Measurements from ENCODE around the gene SERTM1. TPM values are rescaled to one million over a fixed set of nuclear protein-coding genes. Genes with fewer than 3 reads are reported as not detected.

The SERTM1 gene
- total RNA-seq, 1 donor from 2014 or later, result 0.52 TPM

GRCh38 chr13:36709136-36709890, 35.5 kb downstream of the SERTM1 start:
- Histone ChIP-seq H3K9me3 (ENCODE audit: control insufficient read depth in 3 of 3, low read length in 3 of 3) (no peaks in the 10 kb centered on the region), H3K27me3 (ENCODE audit: control insufficient read depth in 3 of 3, insufficient read depth in 3 of 3, low read length in 3 of 3) (peaks cover 0 to 3% (median 0%) of the 10 kb centered on the region in 3 donors), H3K4me1 (ENCODE audit: control insufficient read depth in 3 of 3, insufficient read depth in 3 of 3, low read length in 3 of 3) (no peaks in the 10 kb centered on the region), H3K4me3 (ENCODE audit: low read length in 3 of 3) (no peak overlapping the region), H3K36me3 (ENCODE audit: control insufficient read depth in 3 of 3, insufficient read depth in 3 of 3, low read length in 3 of 3) (no peaks in the 10 kb centered on the region), H3K9ac (ENCODE audit: low read depth in 1 of 3, low read length in 3 of 3) (no peak overlapping the region), H3K27ac (ENCODE audit: low read depth, low read length) (no peak overlapping the region)

DNA sequence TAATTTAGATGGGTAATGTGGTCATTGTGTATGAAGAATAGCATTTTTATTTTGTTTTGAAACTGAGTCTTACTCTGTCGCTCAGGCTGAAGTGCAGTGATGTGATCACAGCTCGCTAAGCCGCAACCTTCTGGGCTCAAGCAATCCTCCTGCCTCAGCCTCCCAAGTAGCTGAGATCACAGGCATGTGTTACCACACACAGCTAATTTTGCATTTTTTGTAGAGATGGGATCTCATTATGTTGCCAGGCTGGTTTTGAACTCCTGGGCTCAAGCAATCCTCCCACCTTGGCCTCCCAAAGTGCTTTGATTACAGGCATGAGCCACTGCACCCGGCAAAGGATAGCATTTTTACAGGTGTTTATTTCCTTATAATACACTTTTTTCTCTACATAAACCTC, 36.6 kb downstream of the SERTM1 start:
- Histone ChIP-seq H3K27me3 (ENCODE audit: control insufficient read depth in 3 of 3, insufficient read depth in 3 of 3, low read length in 3 of 3) (no peaks in the 10 kb centered on the region), H3K9ac (ENCODE audit: low read depth in 1 of 3, low read length in 3 of 3) (no peak overlapping the region), H3K27ac (ENCODE audit: low read depth, low read length) (no peak overlapping the region), H3K9me3 (ENCODE audit: control insufficient read depth in 3 of 3, low read length in 3 of 3) (no peaks in the 10 kb centered on the region), H3K4me3 (ENCODE audit: low read length in 3 of 3) (no peak overlapping the region), H3K4me1 (ENCODE audit: control insufficient read depth in 3 of 3, insufficient read depth in 3 of 3, low read length in 3 of 3) (no peaks in the 10 kb centered on the region), H3K36me3 (ENCODE audit: control insufficient read depth in 3 of 3, insufficient read depth in 3 of 3, low read length in 3 of 3) (no peaks in the 10 kb centered on the region)

- Histone ChIP-seq H3K27me3 (ENCODE audit: control insufficient read depth in 3 of 3, insufficient read depth in 3 of 3, low read length in 3 of 3) (no peaks in the 10 kb centered on the region), H3K4me1 (ENCODE audit: control insufficient read depth in 3 of 3, insufficient read depth in 3 of 3, low read length in 3 of 3) (no peaks in the 10 kb centered on the region), H3K27ac (ENCODE audit: low read depth, low read length) (no peak overlapping the region), H3K4me3 (ENCODE audit: low read length in 3 of 3) (no peak overlapping the region), H3K36me3 (ENCODE audit: control insufficient read depth in 3 of 3, insufficient read depth in 3 of 3, low read length in 3 of 3) (no peaks in the 10 kb centered on the region), H3K9me3 (ENCODE audit: control insufficient read depth in 3 of 3, low read length in 3 of 3) (no peaks in the 10 kb centered on the region), H3K9ac (ENCODE audit: low read depth in 1 of 3, low read length in 3 of 3) (no peak overlapping the region)
Measured at GRCh38 chr13:36712290-36712689, 38.5 kb downstream of the SERTM1 start.

GRCh38 chr13:36712770-36713169, 39.0 kb downstream of the SERTM1 start:
- H3K27ac ChIP-seq (ENCODE audit: low read depth, low read length), result no peak overlapping the region
- no peak overlapping the region for H3K4me3 ChIP-seq (ENCODE audit: low read length in 3 of 3)
- no peaks in the 10 kb centered on the region for H3K36me3 ChIP-seq (ENCODE audit: control insufficient read depth in 3 of 3, insufficient read depth in 3 of 3, low read length in 3 of 3)
- H3K27me3 ChIP-seq (ENCODE audit: control insufficient read depth in 3 of 3, insufficient read depth in 3 of 3, low read length in 3 of 3), result no peaks in the 10 kb centered on the region
- H3K9me3 ChIP-seq (ENCODE audit: control insufficient read depth in 3 of 3, low read length in 3 of 3), result no peaks in the 10 kb centered on the region
- H3K9ac ChIP-seq (ENCODE audit: low read depth in 1 of 3, low read length in 3 of 3), result no peak overlapping the region
- H3K4me1 ChIP-seq (ENCODE audit: control insufficient read depth in 3 of 3, insufficient read depth in 3 of 3, low read length in 3 of 3), result no peaks in the 10 kb centered on the region

DNA sequence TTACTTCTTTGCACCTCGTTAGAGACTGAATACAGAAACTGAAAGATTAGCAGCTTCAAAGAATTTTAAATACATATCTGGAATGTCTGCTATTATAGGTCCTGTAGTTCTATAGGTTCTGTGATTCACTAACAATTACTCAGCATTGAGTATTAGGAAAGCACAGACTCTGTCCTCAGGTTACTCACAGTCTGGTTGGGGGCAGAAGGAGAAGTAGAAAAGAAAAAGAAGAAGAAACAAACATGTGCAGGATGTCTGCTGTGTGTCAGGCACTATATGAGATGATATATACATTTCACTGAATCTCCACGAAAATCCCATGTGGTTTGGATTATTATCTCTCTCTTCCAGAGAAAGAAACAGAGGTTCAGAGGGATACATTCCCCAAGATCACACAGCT, 40.1 kb downstream of the SERTM1 start:
- Histone ChIP-seq H3K4me1 (ENCODE audit: control insufficient read depth in 3 of 3, insufficient read depth in 3 of 3, low read length in 3 of 3) (no peaks in the 10 kb centered on the region), H3K4me3 (ENCODE audit: low read length in 3 of 3) (no peak overlapping the region), H3K27ac (ENCODE audit: low read depth, low read length) (no peak overlapping the region), H3K36me3 (ENCODE audit: control insufficient read depth in 3 of 3, insufficient read depth in 3 of 3, low read length in 3 of 3) (no peaks in the 10 kb centered on the region), H3K9ac (ENCODE audit: low read depth in 1 of 3, low read length in 3 of 3) (no peak overlapping the region), H3K27me3 (ENCODE audit: control insufficient read depth in 3 of 3, insufficient read depth in 3 of 3, low read length in 3 of 3) (no peaks in the 10 kb centered on the region), H3K9me3 (ENCODE audit: control insufficient read depth in 3 of 3, low read length in 3 of 3) (no peaks in the 10 kb centered on the region)

GRCh38 chr13:36715841-36716240, 42.0 kb downstream of the SERTM1 start:
- no peaks in the 10 kb centered on the region for H3K4me1 ChIP-seq (ENCODE audit: control insufficient read depth in 3 of 3, insufficient read depth in 3 of 3, low read length in 3 of 3)
- H3K27me3 ChIP-seq (ENCODE audit: control insufficient read depth in 3 of 3, insufficient read depth in 3 of 3, low read length in 3 of 3), result peaks cover 0 to 6% (median 0%) of the 10 kb centered on the region in 3 donors
- no peaks in the 10 kb centered on the region for H3K9me3 ChIP-seq (ENCODE audit: control insufficient read depth in 3 of 3, low read length in 3 of 3)
- H3K9ac ChIP-seq (ENCODE audit: low read depth in 1 of 3, low read length in 3 of 3), result no peak overlapping the region
- no peak overlapping the region for H3K27ac ChIP-seq (ENCODE audit: low read depth, low read length)
- H3K4me3 ChIP-seq (ENCODE audit: low read length in 3 of 3), result no peak overlapping the region
- H3K36me3 ChIP-seq (ENCODE audit: control insufficient read depth in 3 of 3, insufficient read depth in 3 of 3, low read length in 3 of 3), result no peaks in the 10 kb centered on the region

DNA sequence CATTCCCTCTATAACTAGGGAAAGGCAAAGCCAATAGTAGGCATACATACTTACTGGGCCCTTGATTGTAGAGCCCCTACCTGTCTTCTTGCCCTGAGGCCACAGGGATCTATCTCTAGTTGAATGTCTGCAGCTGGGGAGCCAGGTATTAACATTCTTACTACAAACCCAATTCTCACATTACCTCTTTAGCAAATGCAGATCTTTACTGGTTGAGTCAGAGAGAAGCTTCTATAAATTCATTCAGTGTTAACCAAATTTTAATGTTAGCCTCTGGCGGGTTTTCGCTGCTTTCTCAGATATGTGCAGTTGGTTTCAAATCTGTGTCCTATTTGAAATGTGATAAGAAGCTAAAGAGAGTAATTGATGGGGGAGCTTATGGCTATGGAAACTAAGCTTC, 43.2 kb downstream of the SERTM1 start:
- Histone ChIP-seq H3K4me3 (ENCODE audit: low read length in 3 of 3) (no peak overlapping the region), H3K9me3 (ENCODE audit: control insufficient read depth in 3 of 3, low read length in 3 of 3) (no peaks in the 10 kb centered on the region), H3K4me1 (ENCODE audit: control insufficient read depth in 3 of 3, insufficient read depth in 3 of 3, low read length in 3 of 3) (no peaks in the 10 kb centered on the region), H3K27me3 (ENCODE audit: control insufficient read depth in 3 of 3, insufficient read depth in 3 of 3, low read length in 3 of 3) (peaks cover 0 to 6% (median 0%) of the 10 kb centered on the region in 3 donors), H3K36me3 (ENCODE audit: control insufficient read depth in 3 of 3, insufficient read depth in 3 of 3, low read length in 3 of 3) (no peaks in the 10 kb centered on the region), H3K9ac (ENCODE audit: low read depth in 1 of 3, low read length in 3 of 3) (no peak overlapping the region), H3K27ac (ENCODE audit: low read depth, low read length) (no peak overlapping the region)

GRCh38 chr13:36717966-36718545, 44.2 kb downstream of the SERTM1 start:
- Histone ChIP-seq H3K9me3 (ENCODE audit: control insufficient read depth in 3 of 3, low read length in 3 of 3) (no peaks in the 10 kb centered on the region), H3K9ac (ENCODE audit: low read depth in 1 of 3, low read length in 3 of 3) (no peak overlapping the region), H3K4me1 (ENCODE audit: control insufficient read depth in 3 of 3, insufficient read depth in 3 of 3, low read length in 3 of 3) (no peaks in the 10 kb centered on the region), H3K27ac (ENCODE audit: low read depth, low read length) (no peak overlapping the region), H3K27me3 (ENCODE audit: control insufficient read depth in 3 of 3, insufficient read depth in 3 of 3, low read length in 3 of 3) (peaks cover 0 to 6% (median 0%) of the 10 kb centered on the region in 3 donors), H3K36me3 (ENCODE audit: control insufficient read depth in 3 of 3, insufficient read depth in 3 of 3, low read length in 3 of 3) (no peaks in the 10 kb centered on the region), H3K4me3 (ENCODE audit: low read length in 3 of 3) (no peak overlapping the region)

GRCh38 chr13:36718686-36719085, 44.9 kb downstream of the SERTM1 start:
- no peak overlapping the region for H3K27ac ChIP-seq (ENCODE audit: low read depth, low read length)
- H3K9ac ChIP-seq (ENCODE audit: low read depth in 1 of 3, low read length in 3 of 3), result no peak overlapping the region
- H3K27me3 ChIP-seq (ENCODE audit: control insufficient read depth in 3 of 3, insufficient read depth in 3 of 3, low read length in 3 of 3), result peaks cover 0 to 6% (median 0%) of the 10 kb centered on the region in 3 donors
- H3K4me3 ChIP-seq (ENCODE audit: low read length in 3 of 3), result no peak overlapping the region
- no peaks in the 10 kb centered on the region for H3K9me3 ChIP-seq (ENCODE audit: control insufficient read depth in 3 of 3, low read length in 3 of 3)
- H3K4me1 ChIP-seq (ENCODE audit: control insufficient read depth in 3 of 3, insufficient read depth in 3 of 3, low read length in 3 of 3), result no peaks in the 10 kb centered on the region
- no peaks in the 10 kb centered on the region for H3K36me3 ChIP-seq (ENCODE audit: control insufficient read depth in 3 of 3, insufficient read depth in 3 of 3, low read length in 3 of 3)

GRCh38 chr13:36724141-36724540, 50.3 kb downstream of the SERTM1 start:
- Histone ChIP-seq H3K9ac (ENCODE audit: low read depth in 1 of 3, low read length in 3 of 3) (no peak overlapping the region), H3K27ac (ENCODE audit: low read depth, low read length) (no peak overlapping the region), H3K36me3 (ENCODE audit: control insufficient read depth in 3 of 3, insufficient read depth in 3 of 3, low read length in 3 of 3) (no peaks in the 10 kb centered on the region), H3K9me3 (ENCODE audit: control insufficient read depth in 3 of 3, low read length in 3 of 3) (no peaks in the 10 kb centered on the region), H3K4me3 (ENCODE audit: low read length in 3 of 3) (no peak overlapping the region), H3K27me3 (ENCODE audit: control insufficient read depth in 3 of 3, insufficient read depth in 3 of 3, low read length in 3 of 3) (peaks cover 0 to 6% (median 0%) of the 10 kb centered on the region in 3 donors), H3K4me1 (ENCODE audit: control insufficient read depth in 3 of 3, insufficient read depth in 3 of 3, low read length in 3 of 3) (no peaks in the 10 kb centered on the region)
